Uterus (tissue), 2 donors: ENCODE data around the gene SELENOK.

Experiments used
- CTCF ChIP-seq, 4 experiments: fragments of 200-600 bp in 2 of 4; fragments of 450-650 bp in 2 of 4; sonication (generic) in 2 of 4; IDR thresholded peaks; one replicate each; pipeline ENCODE4 v1.5.1; 2016 to 2019; ENCODE audit warnings: antibody characterized with exemption in 4 of 4, mild to moderate bottlenecking in 2 of 4, moderate library complexity in 1 of 4
- POLR2A ChIP-seq, 2 donors: fragments of 450-650 bp; IDR thresholded peaks; one replicate each; pipeline ENCODE4 v1.6.1; 2016; ENCODE audit warnings: antibody characterized with exemption in 2 of 2, mild to moderate bottlenecking in 1 of 2, moderate library complexity in 1 of 2

DNA sequence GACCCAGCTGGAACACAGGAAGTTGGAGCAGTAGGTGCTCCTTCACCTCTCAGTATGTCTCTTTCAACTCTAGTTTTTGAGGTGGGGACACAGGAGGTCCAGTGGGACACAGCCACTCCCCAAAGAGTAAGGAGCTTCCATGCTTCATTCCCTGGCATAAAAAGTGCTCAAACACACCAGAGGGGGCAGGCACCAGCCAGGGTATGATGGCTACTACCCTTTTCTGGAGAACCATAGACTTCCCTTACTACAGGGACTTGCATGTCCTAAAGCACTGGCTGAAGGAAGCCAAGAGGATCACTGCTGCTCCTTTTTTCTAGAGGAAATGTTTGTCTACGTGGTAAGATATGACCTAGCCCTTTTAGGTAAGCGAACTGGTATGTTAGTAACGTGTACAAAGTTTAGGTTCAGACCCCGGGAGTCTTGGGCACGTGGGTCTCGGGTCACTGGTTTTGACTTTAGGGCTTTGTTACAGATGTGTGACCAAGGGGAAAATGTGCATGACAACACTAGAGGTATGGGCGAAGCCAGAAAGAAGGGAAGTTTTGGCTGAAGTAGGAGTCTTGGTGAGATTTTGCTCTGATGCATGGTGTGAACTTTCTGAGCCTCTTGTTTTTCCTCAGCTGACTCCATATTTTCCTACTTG lies 33.4 kb downstream of the SELENOK start:
- TF ChIP-seq CTCF (IDR thresholded peaks at IDR 0.05), result no peak
- no peak for TF ChIP-seq POLR2A (IDR thresholded peaks at IDR 0.05)
